ENCODE measurements around the gene CTXN1.

CTXN1 gene

DNA sequence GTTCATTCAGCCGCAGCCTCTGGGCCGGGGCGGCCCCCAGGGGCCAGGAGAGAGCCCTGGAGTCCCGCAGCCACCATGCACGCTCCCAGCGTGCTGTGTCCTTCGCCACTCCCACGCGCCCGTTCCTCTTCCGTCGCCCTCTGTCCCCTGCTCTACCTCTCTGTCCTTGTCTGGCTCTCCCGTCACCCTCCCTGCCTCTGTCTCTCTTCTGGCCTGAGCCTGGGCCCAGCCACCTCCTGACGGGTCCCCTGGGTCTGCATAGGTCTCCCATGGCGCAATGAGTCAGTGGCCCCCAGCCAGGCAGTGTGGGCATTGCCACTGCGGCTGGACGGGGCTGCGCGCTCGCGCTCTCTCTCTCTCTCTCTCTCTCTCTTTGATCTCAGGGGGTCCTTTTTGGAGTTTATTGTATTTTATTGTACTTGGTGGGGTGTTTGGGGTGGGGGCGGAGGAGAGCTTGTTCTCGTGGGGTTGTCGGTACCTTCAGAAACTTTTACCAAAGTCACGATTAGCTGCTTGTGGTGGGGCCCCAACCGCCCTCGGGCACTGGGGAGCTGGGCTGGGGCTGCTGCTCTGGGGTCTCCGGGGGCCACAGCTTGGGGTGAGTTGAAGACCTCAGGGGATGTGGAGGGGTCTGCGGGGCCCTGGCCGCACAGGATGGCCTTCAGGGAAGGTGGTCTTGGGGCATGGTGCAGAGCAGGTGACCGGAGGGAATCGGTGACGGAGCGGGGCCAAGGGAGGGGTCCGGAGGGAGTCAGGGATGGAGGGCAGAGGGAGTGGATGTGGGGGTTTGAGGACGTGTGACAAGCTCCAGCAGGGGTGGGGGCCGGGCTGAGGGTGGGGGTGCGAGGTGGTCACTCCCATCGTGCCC lies 13.0 kb downstream of the CTXN1 start:
- no peak for DNase-seq

DNA sequence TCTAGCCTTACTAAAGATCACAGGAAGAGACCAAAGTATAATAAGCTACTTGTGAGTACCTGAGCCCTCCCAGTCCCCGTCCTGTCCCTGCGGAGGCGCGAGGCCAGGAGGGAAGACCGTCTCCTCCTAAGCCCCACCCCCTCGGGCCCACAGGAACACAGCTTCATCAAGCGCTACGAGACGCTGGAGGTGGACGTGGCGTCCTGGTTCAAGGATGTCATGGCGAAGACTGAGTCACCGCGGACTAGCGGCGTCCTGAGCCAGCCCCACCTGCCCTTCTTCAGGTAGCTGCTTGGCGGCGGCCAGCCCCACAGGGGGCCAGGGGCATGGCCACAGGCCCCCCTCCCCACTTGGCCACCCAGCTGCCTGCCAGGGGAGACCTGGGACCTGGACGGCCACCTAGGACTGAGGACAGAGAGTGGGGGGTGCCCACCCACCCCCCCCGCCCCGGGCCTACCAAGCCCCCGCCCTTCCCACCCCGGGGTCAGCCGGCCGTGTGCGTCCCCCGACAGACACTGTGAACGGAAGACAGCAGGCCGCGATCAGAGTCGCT lies 13.7 kb downstream of the CTXN1 start:
- DNase-seq = no peak

DNA sequence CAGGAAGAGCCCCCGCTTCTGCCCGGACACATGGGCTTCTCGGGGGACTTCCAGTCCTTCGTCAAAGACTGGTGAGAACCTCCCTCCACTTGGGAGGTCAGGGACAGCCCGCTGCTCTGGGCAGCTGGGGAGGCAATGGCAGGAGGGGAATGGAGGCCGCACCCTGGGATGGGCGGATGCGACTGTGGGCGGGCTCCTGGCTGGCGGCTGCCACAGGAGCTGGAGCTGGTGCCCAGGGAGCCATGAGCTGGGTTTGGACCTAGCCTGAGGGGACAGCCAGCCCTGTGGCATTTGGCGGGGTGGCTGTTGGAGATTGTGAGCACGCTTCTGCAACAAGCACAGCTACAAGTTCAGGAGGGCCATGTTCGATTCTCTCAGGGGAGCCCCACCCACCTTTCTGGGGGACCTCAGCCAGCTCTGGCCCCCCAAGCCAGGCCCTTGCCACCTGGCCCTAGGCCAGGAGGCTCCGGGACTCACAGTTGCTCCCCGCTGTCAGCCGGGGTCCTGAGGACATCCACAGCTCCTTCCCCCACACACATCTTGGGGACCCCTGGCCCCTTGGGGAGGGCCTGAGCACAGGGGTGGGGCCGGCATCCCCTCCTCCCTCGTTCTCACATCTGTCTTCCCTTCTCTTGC lies 14.3 kb downstream of the CTXN1 start:
- DNase-seq = no peak

DNA sequence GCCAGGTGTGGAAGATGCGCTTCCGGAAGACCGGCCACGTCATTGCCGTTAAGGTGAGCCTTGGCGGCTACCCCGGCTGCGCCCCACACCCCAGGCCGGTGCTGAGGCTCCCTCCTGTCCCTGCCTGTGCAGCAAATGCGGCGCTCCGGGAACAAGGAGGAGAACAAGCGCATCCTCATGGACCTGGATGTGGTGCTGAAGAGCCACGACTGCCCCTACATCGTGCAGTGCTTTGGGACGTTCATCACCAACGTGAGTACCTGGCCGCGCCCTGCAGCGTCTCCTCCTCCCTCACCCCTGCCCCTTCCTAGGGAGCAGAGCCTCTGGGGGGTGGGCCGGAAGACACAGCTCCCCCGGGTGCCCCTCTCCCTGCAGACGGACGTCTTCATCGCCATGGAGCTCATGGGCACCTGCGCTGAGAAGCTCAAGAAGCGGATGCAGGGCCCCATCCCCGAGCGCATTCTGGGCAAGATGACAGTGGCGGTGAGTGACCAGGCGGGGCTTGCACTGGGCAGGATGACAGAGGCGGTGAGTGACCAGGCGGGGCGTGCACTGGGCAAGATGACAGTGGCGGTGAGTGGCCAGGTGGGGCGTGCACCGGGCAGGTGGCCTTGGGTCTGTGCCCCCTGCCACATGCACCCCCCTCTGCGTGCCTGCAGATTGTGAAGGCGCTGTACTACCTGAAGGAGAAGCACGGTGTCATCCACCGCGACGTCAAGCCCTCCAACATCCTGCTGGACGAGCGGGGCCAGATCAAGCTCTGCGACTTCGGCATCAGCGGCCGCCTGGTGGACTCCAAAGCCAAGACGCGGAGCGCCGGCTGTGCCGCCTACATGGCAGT lies 15.4 kb downstream of the CTXN1 start:
- DNase-seq = no peak

DNA sequence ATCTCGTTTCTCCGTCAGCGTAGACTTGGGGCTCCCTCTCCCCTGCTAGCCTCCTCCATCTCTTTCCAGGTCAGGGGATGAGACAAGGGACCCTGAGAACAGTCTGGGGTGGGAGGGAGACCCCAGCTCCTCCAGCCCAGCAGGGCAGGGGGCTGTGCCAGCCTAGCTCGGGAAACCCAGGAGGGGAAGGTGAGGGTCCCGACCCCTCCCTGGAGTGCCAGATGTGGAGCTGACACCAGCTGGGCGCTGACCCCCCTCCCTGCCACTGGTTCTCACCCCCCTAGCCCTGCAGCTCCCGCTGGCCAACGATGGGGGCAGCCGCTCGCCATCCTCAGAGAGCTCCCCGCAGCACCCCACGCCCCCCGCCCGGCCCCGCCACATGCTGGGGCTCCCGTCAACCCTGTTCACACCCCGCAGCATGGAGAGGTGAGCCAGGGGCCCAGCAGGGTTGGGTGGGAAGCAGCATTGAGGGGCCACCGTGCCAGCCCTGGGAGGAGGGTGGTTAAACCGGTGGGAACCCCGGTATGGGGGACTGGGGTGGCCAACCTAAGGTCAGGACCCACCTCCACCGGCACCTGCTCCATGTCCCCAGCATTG lies 16.4 kb downstream of the CTXN1 start:
- no peak for DNase-seq

DNA sequence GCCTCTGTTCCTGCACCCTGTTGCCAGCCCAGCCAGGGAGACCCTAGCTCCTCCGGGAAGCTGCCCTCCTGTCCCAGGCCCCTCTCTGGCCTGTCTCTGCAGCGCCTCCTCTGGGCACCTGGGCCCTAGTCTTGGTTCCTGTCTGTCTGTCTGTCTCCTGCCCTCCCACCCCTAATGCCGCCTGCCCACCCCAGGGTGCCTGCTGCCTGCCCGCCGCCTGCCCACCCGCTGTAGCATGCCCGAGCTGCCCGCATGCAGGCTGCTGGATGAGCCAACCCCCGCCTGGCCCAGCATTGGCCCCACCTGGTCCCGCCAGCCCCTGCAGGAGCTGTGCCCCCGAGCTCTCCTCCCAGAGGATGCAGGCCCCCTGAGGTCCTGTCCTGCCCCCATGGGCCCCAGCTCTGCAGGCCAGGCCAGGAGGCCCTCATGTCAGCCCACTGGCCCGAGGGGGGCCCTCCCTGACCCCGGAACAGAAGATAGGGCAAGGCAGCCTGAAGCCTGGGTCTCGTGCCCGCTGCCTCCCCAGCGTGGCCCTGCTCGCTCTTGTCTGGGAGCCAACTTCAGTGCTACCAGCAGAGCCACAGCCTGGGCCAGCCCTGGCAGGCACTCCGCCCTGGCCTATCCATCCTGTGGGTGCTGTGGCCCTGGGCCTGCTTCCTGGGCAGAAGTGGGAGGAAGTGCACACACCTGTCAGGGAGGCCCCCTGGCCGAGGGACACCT lies 17.0 kb downstream of the CTXN1 start:
- no peak for DNase-seq

DNA sequence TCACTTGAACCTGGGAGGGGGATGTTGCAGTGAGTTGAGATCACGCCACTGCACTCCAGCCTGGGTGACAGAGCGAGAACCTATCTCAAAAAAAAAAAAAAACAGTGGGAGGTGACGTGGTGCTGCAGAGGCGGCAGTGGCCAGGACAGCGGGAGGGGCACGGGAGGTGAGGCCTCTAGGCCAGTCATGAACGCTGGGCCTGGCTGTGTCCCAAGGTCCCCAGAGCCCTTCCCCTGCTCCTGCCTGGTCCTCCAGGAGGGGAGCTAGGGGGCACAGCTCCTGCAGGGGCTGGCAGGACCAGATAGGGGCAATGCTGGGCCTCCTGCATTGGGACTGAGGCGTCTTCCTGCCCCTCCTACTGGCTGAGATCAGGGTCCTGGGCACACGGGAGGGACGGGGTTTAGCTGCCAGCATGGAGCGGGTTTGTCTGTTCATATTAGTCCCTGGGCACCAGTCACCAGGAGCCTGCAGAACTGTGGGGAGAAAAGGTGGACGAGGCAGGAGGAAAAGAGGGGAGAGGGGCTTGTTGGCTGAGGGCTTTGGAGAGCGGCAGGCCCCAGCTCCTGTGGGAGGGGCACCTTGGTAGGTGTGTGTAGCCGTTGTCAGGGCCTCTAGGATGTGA lies 17.7 kb downstream of the CTXN1 start:
- DNase-seq = no peak

DNA sequence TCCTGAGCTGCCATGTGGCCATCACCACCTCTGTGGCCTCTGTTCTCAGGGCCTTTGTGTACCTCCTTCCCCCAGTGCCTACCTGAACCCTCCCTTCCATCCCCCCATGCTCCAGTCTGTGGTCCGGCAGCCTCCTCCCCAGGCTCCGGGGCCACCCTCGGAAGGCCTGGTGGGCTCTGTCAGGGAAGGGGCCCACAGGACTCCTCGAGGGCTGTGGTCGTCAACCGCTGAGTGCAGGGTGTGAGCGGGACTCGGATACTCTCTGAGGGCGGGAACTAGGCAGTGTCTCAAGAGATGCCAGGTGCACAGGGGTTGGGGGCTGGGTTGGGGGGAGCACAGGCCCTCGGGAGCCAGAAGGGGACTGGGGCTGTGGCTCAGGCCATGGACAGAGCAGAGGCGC lies 18.4 kb downstream of the CTXN1 start:
- DNase-seq = no peak

DNA sequence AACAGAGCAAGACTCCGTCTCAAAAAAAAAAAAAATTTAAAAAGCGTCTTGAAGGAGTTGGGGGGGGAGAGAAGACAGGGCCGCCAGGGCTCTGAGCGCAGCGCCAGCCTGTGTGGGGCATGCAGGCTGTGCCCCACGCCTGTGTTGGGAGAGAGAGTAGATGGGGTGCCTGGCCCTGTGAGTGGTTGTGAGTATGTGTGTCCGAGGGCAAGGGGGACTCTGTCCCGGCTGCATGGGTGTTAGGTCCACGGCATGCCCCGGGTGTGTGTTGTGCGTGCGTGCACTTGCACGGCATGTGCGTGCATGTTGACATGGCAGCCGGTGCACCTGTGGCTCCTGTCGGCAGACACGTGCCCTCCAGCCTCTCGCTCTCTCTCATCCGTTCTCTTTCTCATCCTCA lies 18.8 kb downstream of the CTXN1 start:
- no peak for DNase-seq

DNA sequence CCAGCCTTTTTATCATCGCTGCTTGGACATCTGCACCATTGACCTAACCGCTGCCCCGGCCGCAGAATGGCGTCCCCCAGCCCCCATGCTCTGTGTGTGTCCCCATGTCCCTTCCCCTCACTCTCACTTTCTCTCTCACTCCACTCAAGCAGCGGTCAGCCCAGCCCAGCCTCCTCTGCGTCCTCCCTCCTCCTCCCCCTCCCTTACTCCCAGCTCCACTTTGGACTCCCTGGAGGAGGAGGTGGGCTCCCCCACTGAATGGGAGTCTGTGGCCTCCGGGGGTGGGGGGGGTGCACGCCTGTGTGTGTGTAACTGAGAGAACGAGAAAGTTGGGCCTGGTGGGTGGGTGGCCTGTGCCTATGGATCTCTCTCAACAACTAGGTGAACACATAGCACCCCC lies 20.1 kb downstream of the CTXN1 start:
- no peak for DNase-seq

DNA sequence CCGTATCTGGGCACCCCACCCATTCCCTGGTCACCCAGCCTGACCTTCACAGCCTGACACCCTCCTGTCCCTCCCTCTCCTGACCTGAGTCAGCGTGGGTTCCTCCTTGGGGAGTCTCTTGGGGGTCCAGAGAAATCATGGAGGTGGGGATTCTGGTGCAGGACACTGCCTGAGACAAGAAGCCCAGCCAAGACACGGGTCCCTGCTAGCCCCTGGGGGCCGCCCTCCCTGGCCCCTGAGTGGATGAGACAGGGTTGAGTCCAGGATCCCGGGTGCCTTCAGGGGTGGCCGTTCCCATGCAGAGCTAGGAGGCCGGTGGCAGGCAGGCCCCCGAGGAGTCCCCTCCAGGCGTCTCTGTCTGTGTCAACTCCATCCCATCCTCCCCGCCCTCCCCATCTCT lies 20.7 kb downstream of the CTXN1 start:
- DNase-seq = no peak

DNA sequence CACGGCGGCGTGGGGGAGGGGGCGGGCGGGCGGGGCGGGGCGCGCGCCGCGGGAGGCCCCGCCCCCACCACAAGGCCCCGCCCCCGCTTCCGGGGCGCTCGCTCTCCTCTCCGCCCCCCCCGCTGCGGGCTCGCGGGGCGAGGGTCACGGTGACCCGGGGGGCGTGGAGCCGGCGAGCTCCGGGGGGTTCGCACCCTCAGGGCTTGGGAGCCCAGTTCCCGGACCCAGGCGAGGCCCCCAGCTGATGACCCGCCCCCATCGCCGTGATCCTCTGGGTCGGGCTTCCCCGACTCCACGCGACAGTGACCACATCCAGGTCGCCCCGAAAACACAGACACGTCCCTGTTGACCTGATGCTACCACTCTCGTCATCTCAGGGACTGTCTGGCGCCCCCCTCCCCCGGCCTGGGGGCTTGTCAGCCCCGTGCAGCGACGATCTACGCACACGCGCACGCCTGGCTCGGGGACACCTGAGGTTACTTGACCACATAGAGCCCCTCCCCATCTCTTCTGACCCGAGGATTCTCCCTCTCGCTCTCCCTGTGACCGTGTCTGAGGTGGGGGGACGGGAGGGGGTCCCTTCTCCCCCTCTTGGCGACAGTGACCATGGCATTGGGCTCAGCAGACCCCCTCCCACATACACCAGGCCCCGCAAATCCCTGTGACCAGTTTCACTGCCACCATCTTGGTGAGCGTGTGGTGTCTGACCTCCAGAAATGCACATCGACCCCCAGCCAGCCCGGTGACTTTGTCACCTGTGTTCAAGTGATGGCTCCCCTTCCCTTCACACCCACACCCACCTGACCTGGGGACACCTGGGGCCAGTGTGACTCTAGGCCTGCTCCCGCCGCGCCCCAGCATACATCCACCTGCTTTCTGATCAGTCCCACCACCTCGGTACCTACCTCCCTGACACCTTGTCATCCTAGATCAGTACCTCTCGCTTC lies 21.6 kb downstream of the CTXN1 start:
- DNase-seq = no peak

DNA sequence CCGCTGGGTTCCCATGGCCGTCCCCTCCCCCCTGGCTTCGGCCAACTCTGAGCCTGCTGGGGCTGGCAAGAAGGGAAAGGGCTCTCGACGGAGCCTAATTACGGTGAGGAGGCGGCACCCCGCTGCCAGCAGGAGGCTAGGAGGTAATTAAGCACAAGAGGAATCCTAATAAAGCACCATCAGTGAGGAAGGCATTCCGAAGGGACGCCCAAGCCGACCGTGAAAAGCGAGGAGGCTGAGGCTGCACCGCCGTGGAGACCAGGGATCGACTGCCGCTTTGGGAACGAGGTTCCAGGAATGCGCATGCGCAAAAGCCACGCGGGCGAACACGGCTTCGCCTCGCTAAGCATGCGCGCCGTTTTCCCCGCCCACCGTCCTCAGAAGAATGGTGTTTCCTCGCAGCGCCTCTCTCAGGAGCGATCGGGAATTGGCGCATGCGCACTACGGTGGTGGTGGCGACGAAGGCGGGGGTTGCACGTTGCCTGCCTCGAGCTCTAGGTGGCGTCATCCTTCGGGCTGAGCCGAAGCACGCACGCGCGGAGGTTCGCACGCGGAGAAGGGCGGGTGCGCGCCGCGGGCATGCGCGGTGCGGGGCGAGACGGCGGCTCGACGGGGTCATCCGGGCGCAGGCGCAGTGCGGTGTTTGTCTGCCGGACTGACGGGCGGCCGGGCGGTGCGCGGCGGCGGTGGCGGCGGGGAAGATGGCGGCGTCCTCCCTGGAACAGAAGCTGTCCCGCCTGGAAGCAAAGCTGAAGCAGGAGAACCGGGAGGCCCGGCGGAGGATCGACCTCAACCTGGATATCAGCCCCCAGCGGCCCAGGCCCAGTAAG lies 22.5 kb downstream of the CTXN1 start, which contains the start of gene MAP2K7:
MAP2K7 (plus strand) TSS at position 634 of the 830 bp plus-strand sequence; CDS start at position 702, 68 bp downstream.
- peak; percentile 92 for DNase-seq

DNA sequence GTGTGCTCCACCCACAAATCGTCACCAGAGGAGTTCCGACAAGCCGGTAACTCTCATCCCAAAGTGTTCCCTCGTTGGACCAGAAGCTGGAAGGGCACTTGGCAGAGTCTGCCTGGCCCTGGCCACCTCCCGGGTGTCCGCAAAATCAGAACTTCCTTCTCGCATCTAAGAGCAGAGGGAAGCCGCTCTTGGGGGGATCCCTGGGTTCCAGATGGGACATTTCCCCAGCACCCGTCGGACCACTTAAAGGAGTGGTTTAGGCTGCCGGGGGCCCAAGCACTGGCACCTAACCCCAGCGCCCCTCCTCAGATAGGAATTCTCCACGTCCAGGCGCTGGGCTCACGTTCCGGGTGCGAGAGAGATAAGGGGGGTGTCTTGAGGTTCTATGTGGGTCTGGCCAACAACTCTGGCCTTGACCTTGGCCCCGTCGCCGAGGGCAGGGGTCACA lies 23.1 kb downstream of the CTXN1 start:
- DNase-seq = no peak

DNA sequence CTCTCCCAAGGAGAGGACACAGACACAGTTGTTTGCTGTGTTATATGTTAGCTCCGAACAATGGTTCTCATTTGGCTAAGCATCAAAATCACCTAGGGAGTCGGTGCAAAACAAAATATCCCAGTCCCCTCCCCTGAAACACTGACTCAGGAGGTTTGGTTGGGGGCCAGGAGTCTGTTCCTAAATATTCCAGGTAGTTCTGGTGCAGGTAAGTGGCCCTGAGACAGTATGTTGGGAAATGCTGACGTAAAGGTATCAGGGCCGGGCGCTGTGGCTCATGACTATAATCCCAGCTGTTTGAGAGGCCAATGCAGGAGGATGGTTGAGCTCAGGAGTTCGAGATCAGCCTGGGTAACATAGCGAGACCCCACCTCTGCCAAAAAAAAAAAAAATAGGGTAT lies 24.6 kb downstream of the CTXN1 start:
- DNase-seq = no peak

DNA sequence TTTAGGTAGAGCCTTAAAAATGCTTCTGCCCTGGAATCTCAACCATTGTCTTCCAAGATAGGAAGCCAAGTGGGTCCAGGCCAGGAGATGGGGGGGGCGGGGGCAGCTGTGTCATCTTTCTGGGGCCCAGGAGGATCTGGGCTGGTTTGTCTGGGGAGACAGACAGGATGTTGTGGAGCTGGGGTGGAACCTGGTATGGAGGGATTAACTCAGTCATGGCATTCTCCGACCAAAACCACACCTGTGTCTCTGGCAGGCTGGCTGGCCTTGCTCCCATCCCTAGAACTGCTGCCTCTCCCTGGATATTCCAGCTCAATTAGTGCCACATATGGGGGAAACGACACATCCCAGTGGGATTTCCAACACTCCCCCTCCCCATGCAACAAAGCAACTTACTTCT lies 25.0 kb downstream of the CTXN1 start:
- no peak for DNase-seq

DNA sequence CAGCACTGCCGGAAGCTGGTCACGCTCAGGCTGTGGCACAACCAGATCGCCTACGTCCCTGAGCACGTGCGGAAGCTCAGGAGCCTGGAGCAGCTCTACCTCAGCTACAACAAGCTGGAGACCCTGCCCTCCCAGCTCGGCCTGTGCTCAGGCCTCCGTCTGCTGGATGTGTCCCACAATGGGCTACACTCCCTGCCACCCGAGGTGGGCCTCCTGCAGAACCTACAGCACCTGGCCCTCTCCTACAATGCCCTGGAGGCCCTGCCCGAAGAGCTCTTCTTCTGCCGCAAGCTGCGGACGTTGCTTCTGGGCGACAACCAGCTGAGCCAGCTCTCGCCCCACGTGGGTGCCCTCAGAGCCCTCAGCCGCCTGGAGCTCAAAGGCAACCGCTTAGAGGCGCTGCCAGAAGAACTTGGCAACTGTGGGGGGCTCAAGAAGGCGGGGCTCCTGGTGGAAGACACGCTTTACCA lies 25.5 kb downstream of the CTXN1 start:
- DNase-seq = no peak

DNA sequence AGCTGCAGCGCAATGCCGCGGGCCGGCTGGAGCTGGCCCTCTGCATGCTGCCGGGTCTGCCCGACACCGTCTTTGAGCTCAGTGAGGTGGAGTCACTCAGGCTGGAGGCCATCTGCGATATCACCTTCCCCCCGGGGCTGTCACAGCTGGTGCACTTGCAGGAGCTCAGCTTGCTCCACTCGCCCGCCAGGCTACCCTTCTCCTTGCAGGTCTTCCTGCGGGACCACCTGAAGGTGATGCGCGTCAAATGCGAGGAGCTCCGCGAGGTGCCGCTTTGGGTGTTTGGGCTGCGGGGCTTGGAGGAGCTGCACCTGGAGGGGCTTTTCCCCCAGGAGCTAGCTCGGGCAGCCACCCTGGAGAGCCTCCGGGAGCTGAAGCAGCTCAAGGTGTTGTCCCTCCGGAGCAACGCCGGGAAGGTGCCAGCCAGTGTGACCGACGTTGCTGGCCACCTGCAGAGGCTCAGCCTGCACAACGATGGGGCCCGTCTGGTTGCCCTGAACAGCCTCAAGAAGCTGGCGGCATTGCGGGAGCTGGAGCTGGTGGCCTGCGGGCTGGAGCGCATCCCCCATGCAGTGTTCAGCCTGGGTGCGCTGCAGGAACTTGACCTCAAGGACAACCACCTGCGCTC lies 26.1 kb downstream of the CTXN1 start:
- DNase-seq = no peak

DNA sequence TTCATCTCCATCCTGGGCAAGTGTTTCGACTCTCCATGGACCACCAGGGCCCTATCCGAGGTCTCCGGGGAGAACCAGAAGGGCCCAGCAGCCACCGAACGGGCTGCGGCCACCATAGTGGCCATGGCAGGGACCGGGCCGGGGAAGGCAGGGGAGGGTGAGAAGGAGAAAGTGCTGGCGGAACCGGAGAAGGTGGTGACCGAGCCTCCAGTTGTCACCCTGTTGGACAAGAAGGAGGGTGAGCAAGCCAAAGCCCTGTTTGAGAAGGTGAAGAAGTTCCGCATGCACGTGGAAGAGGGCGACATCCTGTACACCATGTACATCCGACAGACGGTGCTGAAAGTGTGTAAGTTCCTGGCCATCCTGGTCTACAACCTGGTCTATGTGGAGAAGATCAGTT lies 27.0 kb downstream of the CTXN1 start:
- no peak for DNase-seq
